Activated T-helper 9 cell treated with anti-CD3 and anti-CD28 coated beads, Interleukin-2, amount 50 U/mL, for 16 hours (primary cell): ENCODE data around the gene ARHGEF7.
A peak's percentile ranks its signal among the peaks of the same experiment; 100 is the strongest.

Experiments used
- DNase-seq: peaks from one replicate; pipeline ENCODE4 v3.0.0-alpha.2; 2020; ENCODE audit warnings: low read depth

Gene ARHGEF7

DNA sequence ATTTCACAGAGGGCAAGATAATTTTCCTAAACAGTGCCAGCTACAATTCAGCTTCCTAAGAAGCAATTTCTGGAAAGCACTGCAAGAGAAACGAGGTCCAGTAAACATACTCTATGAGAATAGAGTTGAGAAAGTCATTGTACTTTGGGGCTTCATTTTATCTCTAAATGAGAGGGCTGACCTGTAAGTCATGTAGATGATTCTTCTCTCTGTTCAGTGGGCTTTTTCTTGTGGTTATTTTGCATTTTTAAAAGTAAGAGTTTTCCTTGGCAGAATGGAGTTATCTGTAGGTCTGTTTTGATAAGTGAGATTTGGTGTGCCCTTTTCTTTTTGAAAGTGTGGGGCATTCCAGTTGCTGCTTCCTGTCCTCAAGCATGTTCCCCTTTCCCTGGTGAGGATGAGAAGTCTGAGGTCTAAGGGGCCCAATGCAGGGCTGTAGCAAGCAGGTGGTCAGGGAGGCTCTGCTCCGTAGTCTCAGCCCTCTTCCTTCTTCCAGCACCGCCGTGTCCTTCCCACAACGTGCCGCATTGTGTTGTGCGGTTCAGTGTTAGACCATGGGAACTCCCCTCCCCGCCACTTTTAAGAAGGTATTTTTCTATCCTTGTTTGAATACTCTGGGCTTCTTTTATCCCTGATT lies 86.3 kb downstream of the ARHGEF7 start:
- no peak for DNase-seq

DNA sequence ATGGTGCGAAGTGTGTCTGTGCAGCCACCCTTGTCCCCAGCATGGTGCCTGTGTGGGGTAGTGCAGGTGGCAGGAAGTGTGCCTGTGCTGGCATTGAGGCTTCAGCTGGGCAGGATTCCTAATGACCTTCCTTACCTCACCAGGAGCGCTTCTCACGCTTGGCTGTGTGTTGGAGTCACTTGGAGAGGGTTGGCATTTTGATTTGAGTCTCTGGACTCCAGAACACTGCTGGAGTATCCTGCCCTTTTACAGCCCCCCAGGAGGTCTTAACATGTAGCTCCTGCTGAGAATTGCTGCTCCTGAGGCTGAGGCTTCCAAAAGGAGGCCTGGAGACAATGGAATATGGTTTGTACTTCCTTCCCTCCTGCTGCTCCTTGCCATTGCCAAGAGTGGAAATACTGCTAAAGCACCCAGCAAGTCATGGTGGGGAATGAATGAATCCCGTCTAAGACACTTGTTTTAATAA lies 87.1 kb downstream of the ARHGEF7 start:
- no peak for DNase-seq

DNA sequence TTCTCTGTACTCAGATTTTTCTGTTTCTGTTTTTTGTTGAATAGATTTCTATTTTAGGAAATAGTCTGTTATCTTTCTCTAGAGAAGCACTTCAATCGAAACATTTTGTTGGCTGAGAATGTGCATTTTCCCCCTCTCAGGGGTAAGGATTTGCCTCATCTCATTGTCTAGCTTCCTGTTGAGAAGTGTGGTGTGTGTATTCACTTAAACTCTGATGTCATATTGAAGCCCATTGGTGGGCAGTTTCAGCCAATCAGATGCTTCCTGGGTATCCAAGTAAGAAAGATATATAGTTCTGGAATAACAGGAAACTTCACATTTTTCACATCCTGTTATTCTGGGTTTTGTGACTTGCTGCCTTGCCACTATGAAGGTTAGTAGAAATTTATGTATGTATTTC lies 87.6 kb downstream of the ARHGEF7 start:
- DNase-seq = no peak

- no peak for DNase-seq
These were observed 88.8 kb downstream of the ARHGEF7 start for GRCh38 chr13:111203736-111204389.

- no peak for DNase-seq
These were observed 89.5 kb downstream of the ARHGEF7 start for GRCh38 chr13:111204438-111205177.

DNA sequence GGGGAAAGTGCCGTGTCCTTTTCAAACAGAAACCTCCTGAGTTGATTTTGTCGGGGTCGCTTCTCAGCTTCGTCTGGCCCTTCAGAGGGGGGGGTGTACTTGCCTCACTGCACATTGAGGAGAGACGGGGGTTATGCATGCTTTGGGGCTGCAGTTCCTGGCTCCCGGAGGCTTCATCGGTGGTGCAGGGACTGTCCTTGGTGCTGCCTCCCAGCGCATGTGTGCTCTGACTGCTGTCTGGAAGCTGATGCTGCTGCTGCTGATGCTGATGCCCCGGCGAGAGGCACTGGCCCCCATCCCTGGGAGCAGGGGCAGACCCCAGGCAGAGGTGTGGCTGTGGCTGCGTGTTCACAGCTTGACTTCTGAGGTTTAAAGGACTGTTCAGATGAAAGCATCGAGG lies 91.0 kb downstream of the ARHGEF7 start:
- DNase-seq = no peak

GRCh38 chr13:111209613-111210012 lies 94.5 kb downstream of the ARHGEF7 start:
- DNase-seq = no peak

DNA sequence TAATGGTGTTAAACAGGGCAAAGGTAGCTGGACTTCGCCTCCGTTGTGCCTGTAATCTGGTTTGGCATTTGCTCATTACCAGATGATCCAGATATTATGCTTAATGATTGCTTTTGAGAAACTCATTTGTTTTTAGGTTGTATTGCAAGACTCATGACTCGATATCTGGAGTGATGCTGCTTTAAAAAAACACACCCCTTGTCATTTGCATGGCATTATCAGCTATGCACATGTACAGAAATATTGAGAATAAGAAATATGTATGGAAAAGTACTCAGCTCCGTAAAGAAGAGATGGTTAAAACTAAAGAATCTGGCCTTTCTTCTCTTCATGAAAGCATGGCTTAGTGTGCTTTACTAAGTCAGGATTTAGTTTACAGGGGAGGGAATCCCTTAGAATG lies 95.0 kb downstream of the ARHGEF7 start:
- DNase-seq = no peak

- no peak for DNase-seq
These were observed 95.7 kb downstream of the ARHGEF7 start for GRCh38 chr13:111210544-111211469.

GRCh38 chr13:111211789-111212516 lies 96.8 kb downstream of the ARHGEF7 start:
- no peak for DNase-seq

- no peak for DNase-seq
These were observed 97.4 kb downstream of the ARHGEF7 start for GRCh38 chr13:111212517-111212873.

DNA sequence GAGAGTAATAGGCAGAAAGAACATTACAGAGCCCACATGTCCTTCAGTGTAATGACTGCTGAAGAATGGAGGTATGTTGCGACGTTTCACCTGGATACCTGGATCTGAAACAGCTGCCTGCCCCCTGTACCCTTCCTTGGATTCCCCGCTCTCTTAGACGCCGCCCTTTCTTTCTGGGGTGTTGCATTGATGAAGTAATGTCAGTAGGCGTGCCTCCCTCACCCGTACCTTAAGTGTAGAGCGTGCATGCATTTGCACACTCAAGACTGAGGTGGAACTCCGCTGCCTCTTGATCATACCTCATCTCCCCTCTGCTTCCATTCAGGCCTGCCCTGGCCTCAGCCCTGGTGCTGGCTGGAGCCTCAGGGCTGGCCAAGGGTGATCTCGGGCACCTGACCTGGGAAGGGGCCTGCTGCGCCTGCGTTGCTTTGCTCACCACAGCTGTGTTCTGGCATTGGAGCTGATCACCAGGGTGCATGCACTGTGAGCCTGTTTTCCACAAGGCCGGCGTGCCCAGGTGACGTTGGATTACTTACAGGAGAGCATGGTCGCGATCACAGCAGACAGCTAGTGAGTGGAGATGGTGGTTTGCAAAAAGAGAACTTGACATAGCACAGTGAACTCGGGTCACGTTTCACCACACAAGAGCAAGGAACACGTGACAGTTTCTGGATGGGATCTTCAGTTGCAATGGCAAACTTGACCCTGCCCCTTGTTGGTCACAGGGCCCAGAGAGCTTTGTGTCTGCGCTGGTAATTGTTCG lies 99.0 kb downstream of the ARHGEF7 start:
- DNase-seq = no peak

GRCh38 chr13:111215081-111216047 lies 100.3 kb downstream of the ARHGEF7 start:
- no peak for DNase-seq

- peak; percentile 10 for DNase-seq
These were observed 101.3 kb downstream of the ARHGEF7 start for GRCh38 chr13:111216166-111216960.

DNA sequence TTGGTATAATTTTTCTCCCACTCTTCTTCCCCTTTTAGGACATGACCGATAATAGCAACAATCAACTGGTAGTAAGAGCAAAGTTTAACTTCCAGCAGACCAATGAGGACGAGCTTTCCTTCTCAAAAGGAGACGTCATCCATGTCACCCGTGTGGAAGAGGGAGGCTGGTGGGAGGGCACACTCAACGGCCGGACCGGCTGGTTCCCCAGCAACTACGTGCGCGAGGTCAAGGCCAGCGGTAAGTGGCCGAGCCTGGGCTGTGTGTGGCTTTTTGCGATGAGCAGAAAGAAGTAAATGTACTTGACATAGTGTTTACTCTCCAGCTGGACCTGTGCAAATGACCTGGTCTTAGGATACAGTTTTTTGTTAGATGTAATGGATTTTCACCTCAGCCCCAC lies 102.5 kb downstream of the ARHGEF7 start:
- no peak for DNase-seq

DNA sequence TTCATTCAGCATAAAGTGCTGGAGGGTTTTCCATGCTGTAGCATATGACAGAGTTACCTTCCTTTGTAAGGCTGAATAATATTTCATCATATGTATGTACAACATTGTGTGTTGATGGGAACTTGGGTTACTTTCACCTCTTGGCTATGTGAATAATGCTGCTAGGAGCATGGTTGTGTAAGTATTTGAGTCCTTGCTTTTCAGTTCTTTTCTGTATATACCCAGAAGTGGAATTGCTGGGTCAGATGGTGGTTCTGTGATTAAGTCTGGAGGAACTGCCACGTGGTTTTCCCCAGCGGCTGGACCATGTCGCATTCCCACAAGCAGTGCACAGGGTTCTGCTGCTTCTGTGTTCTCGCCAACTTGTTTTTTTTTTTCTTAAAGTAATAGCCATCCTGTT lies 104.2 kb downstream of the ARHGEF7 start:
- no peak for DNase-seq

DNA sequence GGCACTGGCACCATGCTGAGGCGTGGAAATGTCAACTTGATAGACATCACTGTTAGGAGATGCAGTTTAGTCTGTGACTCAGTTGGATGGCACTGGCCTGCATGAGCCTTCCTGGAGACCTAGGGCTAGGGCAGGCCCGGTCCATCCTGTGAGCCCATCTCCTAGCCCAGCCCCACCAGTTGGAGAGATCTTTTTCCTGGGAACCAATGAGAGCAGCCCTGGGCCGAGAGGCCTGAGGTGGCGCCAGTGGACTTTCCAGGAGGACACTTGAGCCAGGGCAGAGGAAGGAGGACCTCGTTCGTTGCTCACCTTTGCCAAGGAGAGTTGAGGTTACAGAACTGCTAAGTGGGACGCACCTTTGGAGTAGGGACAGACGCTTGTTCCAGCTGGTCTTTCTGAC lies 104.8 kb downstream of the ARHGEF7 start:
- DNase-seq = no peak

GRCh38 chr13:111225166-111225565 lies 110.1 kb downstream of the ARHGEF7 start:
- DNase-seq = no peak
